ENCODE measurements around the gene KCNK15.

Gene KCNK15

DNA sequence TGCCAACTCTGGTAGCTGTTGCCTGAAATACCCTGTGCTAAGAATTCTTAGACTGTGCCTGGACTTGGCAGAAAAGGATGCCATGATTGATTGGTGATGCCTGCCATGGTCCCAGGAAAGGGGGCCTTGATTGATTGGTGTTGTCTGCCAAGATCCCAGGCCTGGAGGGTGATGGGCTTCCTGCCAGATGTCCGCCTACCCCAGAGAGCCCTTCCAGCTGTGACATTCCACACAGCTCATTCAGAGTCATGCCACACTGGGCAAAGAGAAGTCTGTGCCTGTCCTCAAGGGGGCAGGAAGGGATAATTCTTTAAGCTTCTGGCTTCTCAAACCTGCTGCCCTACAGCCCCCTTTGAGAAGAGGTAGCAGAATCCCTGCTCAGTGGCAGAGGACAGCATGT lies 40.1 kb downstream of the KCNK15 start:
- Histone ChIP-seq H3K79me2 (ENCODE audit: insufficient read depth, low read length) (no peaks in the 10 kb centered on the region), H3K4me3 (ENCODE audit: low read length, poor library complexity, severe bottlenecking) (no peak overlapping the region), H3K9me2 (replicated peaks; ENCODE audit: low read depth, low read length) (no peaks in the 10 kb centered on the region), H3K9me3 (ENCODE audit: insufficient read depth, low read depth, low read length) (no peaks in the 10 kb centered on the region), H3K9ac (ENCODE audit: low read depth, low read length, poor library complexity, severe bottlenecking) (no peak overlapping the region), H3K4me2 (ENCODE audit: low read depth, low read length, poor library complexity, severe bottlenecking) (no peak overlapping the region), H3K27me3 (ENCODE audit: insufficient read depth, low read length, poor library complexity, severe bottlenecking) (no peaks in the 10 kb centered on the region), H2AFZ (ENCODE audit: low read length) (no peak overlapping the region), H3F3A (ENCODE audit: low read depth) (no peaks in the 10 kb centered on the region), H4K20me1 (ENCODE audit: insufficient read depth, low read length, poor library complexity, severe bottlenecking) (no peaks in the 10 kb centered on the region), H3K4me1 (ENCODE audit: insufficient read depth, low read length, poor library complexity, severe bottlenecking) (no peaks in the 10 kb centered on the region), H3K36me3 (ENCODE audit: insufficient read depth, low read length) (no peaks in the 10 kb centered on the region)
- TF ChIP-seq, protein P1, sequence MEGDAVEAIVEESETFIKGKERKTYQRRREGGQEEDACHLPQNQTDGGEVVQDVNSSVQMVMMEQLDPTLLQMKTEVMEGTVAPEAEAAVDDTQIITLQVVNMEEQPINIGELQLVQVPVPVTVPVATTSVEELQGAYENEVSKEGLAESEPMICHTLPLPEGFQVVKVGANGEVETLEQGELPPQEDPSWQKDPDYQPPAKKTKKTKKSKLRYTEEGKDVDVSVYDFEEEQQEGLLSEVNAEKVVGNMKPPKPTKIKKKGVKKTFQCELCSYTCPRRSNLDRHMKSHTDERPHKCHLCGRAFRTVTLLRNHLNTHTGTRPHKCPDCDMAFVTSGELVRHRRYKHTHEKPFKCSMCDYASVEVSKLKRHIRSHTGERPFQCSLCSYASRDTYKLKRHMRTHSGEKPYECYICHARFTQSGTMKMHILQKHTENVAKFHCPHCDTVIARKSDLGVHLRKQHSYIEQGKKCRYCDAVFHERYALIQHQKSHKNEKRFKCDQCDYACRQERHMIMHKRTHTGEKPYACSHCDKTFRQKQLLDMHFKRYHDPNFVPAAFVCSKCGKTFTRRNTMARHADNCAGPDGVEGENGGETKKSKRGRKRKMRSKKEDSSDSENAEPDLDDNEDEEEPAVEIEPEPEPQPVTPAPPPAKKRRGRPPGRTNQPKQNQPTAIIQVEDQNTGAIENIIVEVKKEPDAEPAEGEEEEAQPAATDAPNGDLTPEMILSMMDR (conservative IDR thresholded peaks at IDR 0.05; ENCODE audit: low read length), result no peak
- no peak for TF ChIP-seq EZH2phosphoT487 (IDR thresholded peaks at IDR 0.05; ENCODE audit: borderline replicate concordance)

DNA sequence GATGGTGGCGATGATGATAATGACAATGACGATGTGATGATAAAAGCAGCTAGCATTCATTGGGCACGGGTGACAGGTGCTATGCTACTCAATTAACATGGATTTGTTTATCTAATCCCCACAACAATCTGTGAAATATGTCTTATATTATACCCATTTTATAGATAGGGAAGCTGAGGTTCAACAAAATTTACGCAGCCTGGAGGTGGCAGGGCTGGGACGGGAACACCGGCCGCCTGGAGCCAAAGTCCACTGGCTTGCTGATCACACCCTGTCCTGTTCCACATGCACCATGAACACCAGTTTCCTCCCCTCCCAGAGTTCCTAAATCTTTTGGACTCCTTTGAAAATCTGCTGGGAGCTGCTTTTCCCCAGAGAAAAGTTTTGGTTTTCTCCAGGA lies 41.6 kb downstream of the KCNK15 start:
- H3K9me2 ChIP-seq (replicated peaks; ENCODE audit: low read depth, low read length), result no peaks in the 10 kb centered on the region
- no peaks in the 10 kb centered on the region for H4K20me1 ChIP-seq (ENCODE audit: insufficient read depth, low read length, poor library complexity, severe bottlenecking)
- H3F3A ChIP-seq (ENCODE audit: low read depth), result no peaks in the 10 kb centered on the region
- no peaks in the 10 kb centered on the region for H3K36me3 ChIP-seq (ENCODE audit: insufficient read depth, low read length)
- H3K27me3 ChIP-seq (ENCODE audit: insufficient read depth, low read length, poor library complexity, severe bottlenecking), result no peaks in the 10 kb centered on the region
- H3K9ac ChIP-seq (ENCODE audit: low read depth, low read length, poor library complexity, severe bottlenecking), result no peak overlapping the region
- no peak overlapping the region for H3K4me2 ChIP-seq (ENCODE audit: low read depth, low read length, poor library complexity, severe bottlenecking)
- H3K4me1 ChIP-seq (ENCODE audit: insufficient read depth, low read length, poor library complexity, severe bottlenecking), result no peaks in the 10 kb centered on the region
- no peaks in the 10 kb centered on the region for H3K79me2 ChIP-seq (ENCODE audit: insufficient read depth, low read length)
- no peak for TF ChIP-seq EZH2phosphoT487 (IDR thresholded peaks at IDR 0.05; ENCODE audit: borderline replicate concordance)
- TF ChIP-seq, protein P1 (conservative IDR thresholded peaks at IDR 0.05; ENCODE audit: low read length), result no peak
- H3K4me3 ChIP-seq (ENCODE audit: low read length, poor library complexity, severe bottlenecking), result no peak overlapping the region
- H3K9me3 ChIP-seq (ENCODE audit: insufficient read depth, low read depth, low read length), result no peaks in the 10 kb centered on the region
- H2AFZ ChIP-seq (ENCODE audit: low read length), result no peak overlapping the region

DNA sequence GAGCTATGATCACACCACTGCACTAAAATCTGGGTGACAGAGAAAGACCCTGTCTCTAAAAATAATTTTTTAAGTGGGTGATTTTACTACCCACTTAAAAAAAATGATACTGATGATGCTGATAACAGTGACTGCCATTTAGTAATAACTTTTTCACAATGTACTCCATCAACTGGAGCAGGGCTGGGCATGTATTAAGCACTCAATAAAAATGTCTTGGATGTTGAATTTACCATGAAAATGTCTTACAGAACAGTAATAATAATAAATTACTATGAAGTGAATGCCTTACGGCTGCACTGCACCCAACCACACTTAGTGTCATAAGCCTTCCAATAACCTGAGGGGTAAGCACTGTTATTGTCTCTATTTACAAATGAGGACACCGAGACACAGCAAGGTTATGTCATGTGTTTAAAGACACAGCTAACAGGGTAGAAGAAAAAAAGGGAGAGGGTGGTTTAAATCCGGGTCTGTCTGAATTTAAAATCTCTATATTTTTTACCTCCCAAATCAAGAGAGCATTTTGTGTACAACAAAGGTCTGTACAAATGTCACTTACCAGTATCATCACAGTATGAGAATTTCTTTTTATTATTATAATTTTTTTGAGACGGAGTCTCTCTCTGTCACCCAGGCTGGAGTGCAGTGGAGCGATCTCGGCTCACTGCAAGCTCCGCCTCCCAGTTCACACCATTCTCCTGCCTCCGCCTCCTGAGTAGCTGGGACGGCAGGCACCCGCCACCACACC lies 43.2 kb downstream of the KCNK15 start:
- no peaks in the 10 kb centered on the region for H3K9me3 ChIP-seq (ENCODE audit: insufficient read depth, low read depth, low read length)
- H3K4me2 ChIP-seq (ENCODE audit: low read depth, low read length, poor library complexity, severe bottlenecking), result no peak overlapping the region
- H3K4me1 ChIP-seq (ENCODE audit: insufficient read depth, low read length, poor library complexity, severe bottlenecking), result no peaks in the 10 kb centered on the region
- H3F3A ChIP-seq (ENCODE audit: low read depth), result no peaks in the 10 kb centered on the region
- TF ChIP-seq, protein P1 (conservative IDR thresholded peaks at IDR 0.05; ENCODE audit: low read length), result no peak
- TF ChIP-seq EZH2phosphoT487 (IDR thresholded peaks at IDR 0.05; ENCODE audit: borderline replicate concordance), result no peak
- H3K4me3 ChIP-seq (ENCODE audit: low read length, poor library complexity, severe bottlenecking), result no peak overlapping the region
- no peak overlapping the region for H3K9ac ChIP-seq (ENCODE audit: low read depth, low read length, poor library complexity, severe bottlenecking)
- no peaks in the 10 kb centered on the region for H3K27me3 ChIP-seq (ENCODE audit: insufficient read depth, low read length, poor library complexity, severe bottlenecking)
- H3K9me2 ChIP-seq (replicated peaks; ENCODE audit: low read depth, low read length), result no peaks in the 10 kb centered on the region
- no peaks in the 10 kb centered on the region for H4K20me1 ChIP-seq (ENCODE audit: insufficient read depth, low read length, poor library complexity, severe bottlenecking)
- H3K79me2 ChIP-seq (ENCODE audit: insufficient read depth, low read length), result no peaks in the 10 kb centered on the region
- no peak overlapping the region for H2AFZ ChIP-seq (ENCODE audit: low read length)
- H3K36me3 ChIP-seq (ENCODE audit: insufficient read depth, low read length), result no peaks in the 10 kb centered on the region
